KMS-11 (cell line): Measurements from ENCODE around the gene HLA-DPA1.
"Not testable (repeated sequence)": the region's sequence is repeated elsewhere in the genome, so short reads cannot be mapped to it uniquely, and the experiment has no call there.

Experiments
- H2AFZ ChIP-seq: fragments of 200-600 bp; sonication (generic); 2 replicates; pipeline ENCODE4 v1.6.1; 2016; ENCODE audit warnings: antibody characterized with exemption, mixed run types, low read depth
- H3K27ac ChIP-seq: fragments of 200-600 bp; sonication (generic); 2 replicates; pipeline ENCODE4 v1.6.1; 2016; ENCODE audit warnings: mild to moderate bottlenecking, mixed run types
- H3K27me3 ChIP-seq: fragments of 200-600 bp; sonication (generic); 2 replicates; pipeline ENCODE4 v1.6.1; 2017; ENCODE audit warnings: mild to moderate bottlenecking, low read depth, mixed run types, moderate library complexity; ENCODE audit not compliant: insufficient read depth
- H3K36me3 ChIP-seq: fragments of 200-600 bp; sonication (generic); 2 replicates; pipeline ENCODE4 v1.6.1; 2017; ENCODE audit warnings: mild to moderate bottlenecking, mixed run types; ENCODE audit not compliant: insufficient read depth
- H3K4me1 ChIP-seq: fragments of 200-600 bp; sonication (generic); 2 replicates; pipeline ENCODE4 v1.6.1; 2016; ENCODE audit warnings: mild to moderate bottlenecking, low read depth, mixed run types; ENCODE audit not compliant: poor library complexity, severe bottlenecking
- H3K4me2 ChIP-seq: fragments of 200-600 bp; sonication (generic); 2 replicates; pipeline ENCODE4 v1.7.0; 2016; ENCODE audit warnings: mild to moderate bottlenecking, mixed run types
- H3K4me3 ChIP-seq: fragments of 200-600 bp; sonication (generic); IDR thresholded peaks from 2 replicates; pipeline ENCODE4 v1.6.1; 2017; ENCODE audit warnings: low read depth, low read length, mixed read lengths; ENCODE audit not compliant: insufficient read depth
- H3K79me2 ChIP-seq: fragments of 200-600 bp; sonication (generic); 2 replicates; pipeline ENCODE4 v1.6.1; 2016; ENCODE audit warnings: low read depth, mixed run types; ENCODE audit not compliant: insufficient read depth
- H3K9ac ChIP-seq: fragments of 200-600 bp; sonication (generic); 2 replicates; pipeline ENCODE4 v1.6.1; 2016; ENCODE audit warnings: mild to moderate bottlenecking, mixed run types
- H4K20me1 ChIP-seq: fragments of 200-600 bp; sonication (generic); 2 replicates; pipeline ENCODE4 v1.6.1; 2016; ENCODE audit warnings: mild to moderate bottlenecking, mixed run types; ENCODE audit not compliant: insufficient read depth
- TF ChIP-seq, protein P1 (sequence below): fragments of 200-600 bp; sonication (generic); conservative IDR thresholded peaks from 2 replicates; pipeline ENCODE4 v1.6.1; 2017; ENCODE audit warnings: low read depth, mild to moderate bottlenecking, antibody characterized with exemption, low read length, moderate library complexity, mixed read lengths

Gene HLA-DPA1

DNA sequence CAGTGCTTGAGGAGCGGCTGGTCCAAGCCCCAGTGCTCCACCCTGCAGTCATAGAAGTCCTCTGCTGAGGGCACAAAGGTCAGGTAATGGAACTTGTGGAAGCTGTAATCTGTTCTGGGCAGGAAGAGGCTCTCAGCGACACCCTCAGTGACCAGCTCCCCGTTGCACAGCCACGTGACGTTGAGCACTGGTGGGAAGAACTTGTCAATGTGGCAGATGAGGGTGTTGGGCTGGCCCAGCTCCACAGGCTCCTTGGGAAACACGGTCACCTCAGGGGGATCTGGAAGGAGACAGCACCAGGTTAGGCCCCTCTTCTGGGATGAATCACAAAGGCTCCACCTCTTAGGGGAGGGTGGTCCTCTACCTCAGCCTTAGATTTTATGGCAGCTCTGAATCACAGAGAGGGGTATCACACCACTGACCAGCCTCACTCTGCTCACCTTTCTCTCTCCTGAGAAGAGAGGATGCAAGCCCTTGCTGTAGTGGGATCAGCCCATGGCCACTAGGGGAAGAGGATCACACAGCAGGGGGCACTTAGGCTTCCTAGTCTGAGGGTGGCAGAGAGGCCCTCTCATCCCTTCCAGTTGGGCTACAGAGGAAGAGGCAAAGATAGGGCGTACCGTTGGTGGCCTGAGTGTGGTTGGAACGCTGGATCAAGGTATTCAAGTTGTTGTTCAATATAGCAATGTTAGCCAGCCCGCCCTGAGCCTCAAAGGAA, 4.3 kb downstream of the HLA-DPA1 start:
- Histone ChIP-seq H3K4me1 (peaks cover 9% of the 10 kb centered on the region), H4K20me1 (no peaks in the 10 kb centered on the region), H3K9ac (no peak overlapping the region), H3K27ac (no peak overlapping the region), H3K27me3 (no peaks in the 10 kb centered on the region), H3K4me2 (no peak overlapping the region), H2AFZ (no peak overlapping the region), H3K79me2 (no peaks in the 10 kb centered on the region), H3K36me3 (no peaks in the 10 kb centered on the region), H3K4me3 (no peak overlapping the region)
- TF ChIP-seq, protein P1, sequence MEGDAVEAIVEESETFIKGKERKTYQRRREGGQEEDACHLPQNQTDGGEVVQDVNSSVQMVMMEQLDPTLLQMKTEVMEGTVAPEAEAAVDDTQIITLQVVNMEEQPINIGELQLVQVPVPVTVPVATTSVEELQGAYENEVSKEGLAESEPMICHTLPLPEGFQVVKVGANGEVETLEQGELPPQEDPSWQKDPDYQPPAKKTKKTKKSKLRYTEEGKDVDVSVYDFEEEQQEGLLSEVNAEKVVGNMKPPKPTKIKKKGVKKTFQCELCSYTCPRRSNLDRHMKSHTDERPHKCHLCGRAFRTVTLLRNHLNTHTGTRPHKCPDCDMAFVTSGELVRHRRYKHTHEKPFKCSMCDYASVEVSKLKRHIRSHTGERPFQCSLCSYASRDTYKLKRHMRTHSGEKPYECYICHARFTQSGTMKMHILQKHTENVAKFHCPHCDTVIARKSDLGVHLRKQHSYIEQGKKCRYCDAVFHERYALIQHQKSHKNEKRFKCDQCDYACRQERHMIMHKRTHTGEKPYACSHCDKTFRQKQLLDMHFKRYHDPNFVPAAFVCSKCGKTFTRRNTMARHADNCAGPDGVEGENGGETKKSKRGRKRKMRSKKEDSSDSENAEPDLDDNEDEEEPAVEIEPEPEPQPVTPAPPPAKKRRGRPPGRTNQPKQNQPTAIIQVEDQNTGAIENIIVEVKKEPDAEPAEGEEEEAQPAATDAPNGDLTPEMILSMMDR, result no peak

DNA sequence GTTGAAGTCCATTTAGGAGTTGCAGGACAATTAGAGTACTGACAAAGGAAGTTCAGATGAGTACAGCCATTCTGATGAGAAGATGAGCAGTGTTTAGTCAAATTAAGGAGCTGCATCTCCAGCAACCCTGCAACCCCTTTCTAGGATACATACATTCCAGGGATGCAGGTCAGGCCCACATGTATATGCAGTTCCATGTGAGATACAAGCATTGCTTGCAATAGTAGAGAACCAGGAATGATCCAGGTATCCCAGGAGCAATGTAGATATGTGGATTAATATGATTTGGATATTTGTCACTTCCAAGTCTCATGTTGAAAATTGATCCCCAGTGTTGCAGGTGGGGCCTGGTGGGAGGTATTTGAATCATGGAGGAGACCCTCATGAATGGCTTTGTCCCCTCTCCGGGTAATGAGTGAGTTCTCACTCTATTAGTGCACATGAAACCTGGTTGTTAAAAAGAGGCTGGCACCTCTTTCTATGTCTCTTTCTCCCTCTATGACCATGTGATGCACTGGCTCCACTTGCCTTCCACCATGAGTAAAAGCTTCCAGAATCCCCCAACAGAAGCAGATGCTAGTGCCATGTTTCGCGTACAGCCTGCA, 6.4 kb downstream of the HLA-DPA1 start:
- no peak overlapping the region for H2AFZ ChIP-seq
- TF ChIP-seq, protein P1, result no peak

DNA sequence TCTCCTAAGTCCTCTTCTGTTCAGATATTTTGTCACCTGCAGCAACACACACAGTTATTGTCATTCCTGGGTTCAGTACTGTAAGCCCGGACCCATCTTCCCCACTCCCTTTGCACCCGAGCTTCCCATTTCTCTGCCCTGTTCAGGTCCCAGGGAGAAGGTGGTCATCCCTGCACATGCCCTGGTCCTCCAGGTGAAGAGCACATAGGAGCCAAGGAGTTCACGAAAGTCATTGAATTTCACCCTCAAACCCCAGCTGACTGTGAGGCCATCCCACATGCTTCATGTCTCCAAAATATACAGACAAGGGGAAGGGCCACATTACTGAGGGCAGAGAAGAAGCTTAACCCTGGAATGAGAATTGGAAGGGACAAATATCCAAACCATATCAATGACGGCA, 8.1 kb downstream of the HLA-DPA1 start:
- TF ChIP-seq, protein P1, result no peak
- H3K4me1 ChIP-seq, result peaks cover 7% of the 10 kb centered on the region
- no peak overlapping the region for H3K4me2 ChIP-seq
- H3K36me3 ChIP-seq, result no peaks in the 10 kb centered on the region
- H3K79me2 ChIP-seq, result no peaks in the 10 kb centered on the region
- H3K4me3 ChIP-seq, result no peak overlapping the region
- no peak overlapping the region for H3K27ac ChIP-seq
- no peaks in the 10 kb centered on the region for H3K27me3 ChIP-seq
- H3K9ac ChIP-seq, result no peak overlapping the region
- no peaks in the 10 kb centered on the region for H4K20me1 ChIP-seq
- no peak overlapping the region for H2AFZ ChIP-seq

More for the DNA sequence above, 6.4 kb downstream of the HLA-DPA1 start:
- no peak overlapping the region for H3K9ac ChIP-seq
- no peaks in the 10 kb centered on the region for H3K79me2 ChIP-seq
- no peak overlapping the region for H3K4me3 ChIP-seq
- H3K36me3 ChIP-seq, result no peaks in the 10 kb centered on the region
- H4K20me1 ChIP-seq, result no peaks in the 10 kb centered on the region
- no peaks in the 10 kb centered on the region for H3K27me3 ChIP-seq
- peaks cover 2% of the 10 kb centered on the region for H3K4me1 ChIP-seq
- no peak overlapping the region for H3K27ac ChIP-seq
- H3K4me2 ChIP-seq, result no peak overlapping the region

DNA sequence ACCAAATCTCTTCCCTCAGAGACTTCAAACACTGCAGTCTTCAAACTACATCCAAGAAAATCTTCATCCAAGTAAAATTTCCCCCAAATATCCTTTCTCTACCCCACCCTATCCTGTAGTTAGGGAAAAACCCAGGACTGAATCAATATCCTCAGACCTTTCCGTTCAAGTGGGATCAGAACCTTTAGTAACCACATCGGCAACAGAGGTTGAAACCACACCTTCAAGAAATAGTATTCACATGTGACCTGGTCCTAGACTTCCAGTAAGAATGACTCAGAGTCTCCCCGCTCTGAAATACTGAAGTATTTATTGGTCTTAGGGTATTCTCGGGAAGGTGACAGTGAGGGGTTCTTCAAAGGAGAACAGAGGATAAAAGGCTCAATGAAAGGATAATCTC, 8.7 kb downstream of the HLA-DPA1 start:
- Histone ChIP-seq H3K79me2 (no peaks in the 10 kb centered on the region), H2AFZ (no peak overlapping the region), H3K4me3 (no peak overlapping the region), H3K27me3 (no peaks in the 10 kb centered on the region), H3K36me3 (no peaks in the 10 kb centered on the region), H3K4me2 (no peak overlapping the region), H4K20me1 (no peaks in the 10 kb centered on the region), H3K27ac (no peak overlapping the region), H3K4me1 (peaks cover 7% of the 10 kb centered on the region), H3K9ac (no peak overlapping the region)
- TF ChIP-seq, protein P1, result no peak

DNA sequence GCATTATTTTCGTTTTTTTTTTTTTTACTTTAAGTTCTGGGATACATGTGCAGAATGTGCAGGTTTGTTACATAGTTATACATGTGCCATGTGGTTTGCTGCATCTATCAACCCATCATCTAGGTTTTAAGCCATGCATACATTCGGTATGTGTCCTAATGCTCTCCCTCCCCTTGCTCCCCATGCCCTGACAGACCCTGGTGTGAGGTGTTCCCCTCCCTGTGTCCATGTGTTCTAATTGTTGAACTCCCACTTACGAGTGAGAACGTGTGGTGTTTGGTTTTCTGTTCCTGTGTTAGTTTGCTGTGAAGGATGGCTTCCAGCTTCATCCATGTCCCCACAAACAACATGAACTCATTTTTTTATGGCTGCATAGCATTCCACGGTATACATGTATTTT, 10.0 kb downstream of the HLA-DPA1 start:
- not testable (repeated sequence) for H3K4me3 ChIP-seq, H3K9ac ChIP-seq, H3K4me1 ChIP-seq, H3K27ac ChIP-seq, H3K27me3 ChIP-seq, H3K79me2 ChIP-seq, H3K36me3 ChIP-seq, H3K4me2 ChIP-seq, H2AFZ ChIP-seq, H4K20me1 ChIP-seq
